GM12874 (cell line): Measurements from ENCODE around the gene MAP3K8.

ENCODE experiments used
- TF ChIP-seq, protein P1 (sequence below): IDR thresholded peaks from 2 replicates; pipeline ENCODE4 v1.5.1; 2011; ENCODE audit warnings: low read depth, mild to moderate bottlenecking, control low read depth, low read length, moderate library complexity; ENCODE audit not compliant: insufficient read depth

The MAP3K8 gene

GRCh38 chr10:30466445-30466844 lies 32.5 kb downstream of the MAP3K8 start:
- TF ChIP-seq, protein P1, sequence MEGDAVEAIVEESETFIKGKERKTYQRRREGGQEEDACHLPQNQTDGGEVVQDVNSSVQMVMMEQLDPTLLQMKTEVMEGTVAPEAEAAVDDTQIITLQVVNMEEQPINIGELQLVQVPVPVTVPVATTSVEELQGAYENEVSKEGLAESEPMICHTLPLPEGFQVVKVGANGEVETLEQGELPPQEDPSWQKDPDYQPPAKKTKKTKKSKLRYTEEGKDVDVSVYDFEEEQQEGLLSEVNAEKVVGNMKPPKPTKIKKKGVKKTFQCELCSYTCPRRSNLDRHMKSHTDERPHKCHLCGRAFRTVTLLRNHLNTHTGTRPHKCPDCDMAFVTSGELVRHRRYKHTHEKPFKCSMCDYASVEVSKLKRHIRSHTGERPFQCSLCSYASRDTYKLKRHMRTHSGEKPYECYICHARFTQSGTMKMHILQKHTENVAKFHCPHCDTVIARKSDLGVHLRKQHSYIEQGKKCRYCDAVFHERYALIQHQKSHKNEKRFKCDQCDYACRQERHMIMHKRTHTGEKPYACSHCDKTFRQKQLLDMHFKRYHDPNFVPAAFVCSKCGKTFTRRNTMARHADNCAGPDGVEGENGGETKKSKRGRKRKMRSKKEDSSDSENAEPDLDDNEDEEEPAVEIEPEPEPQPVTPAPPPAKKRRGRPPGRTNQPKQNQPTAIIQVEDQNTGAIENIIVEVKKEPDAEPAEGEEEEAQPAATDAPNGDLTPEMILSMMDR, result no peak

GRCh38 chr10:30467651-30468338 lies 33.8 kb downstream of the MAP3K8 start:
- TF ChIP-seq, protein P1, result no peak

DNA sequence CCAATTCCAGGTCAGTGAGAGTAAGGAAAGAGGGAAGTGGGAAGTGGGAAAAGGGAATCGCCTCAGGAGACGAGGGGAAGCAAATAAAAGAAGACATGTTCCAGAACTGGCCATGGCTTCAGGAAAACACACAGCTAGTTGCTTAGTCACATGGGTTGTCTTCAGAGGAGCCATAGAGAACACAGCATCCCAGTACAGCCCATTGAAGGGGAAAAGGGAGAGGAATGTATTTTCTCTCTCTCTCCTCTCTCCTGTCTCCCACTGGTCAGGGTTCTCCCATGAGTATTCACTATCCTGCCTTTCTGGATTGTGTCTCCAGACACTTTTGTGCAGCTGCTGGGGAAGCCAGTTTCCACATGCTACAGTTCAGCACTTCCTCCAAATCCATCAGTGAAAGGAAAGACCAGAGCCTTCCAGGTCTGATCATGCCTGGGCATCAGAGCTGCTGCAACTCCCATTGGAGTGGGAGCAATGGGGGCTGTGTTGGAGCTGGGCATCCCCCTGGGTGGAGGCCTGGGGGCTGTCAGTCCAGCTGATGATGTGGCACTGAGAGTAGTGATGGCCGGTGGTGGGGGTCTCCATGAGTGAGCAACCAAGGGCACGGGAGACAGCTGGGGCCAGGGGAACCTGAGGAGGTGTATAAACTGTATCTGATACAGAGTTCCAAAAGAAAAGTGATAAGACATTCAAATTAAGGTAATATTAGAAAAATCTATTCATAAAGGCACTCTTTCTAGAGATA lies 38.6 kb downstream of the MAP3K8 start:
- TF ChIP-seq, protein P1, result no peak

GRCh38 chr10:30476511-30477155 lies 42.6 kb downstream of the MAP3K8 start:
- TF ChIP-seq, protein P1, result no peak

DNA sequence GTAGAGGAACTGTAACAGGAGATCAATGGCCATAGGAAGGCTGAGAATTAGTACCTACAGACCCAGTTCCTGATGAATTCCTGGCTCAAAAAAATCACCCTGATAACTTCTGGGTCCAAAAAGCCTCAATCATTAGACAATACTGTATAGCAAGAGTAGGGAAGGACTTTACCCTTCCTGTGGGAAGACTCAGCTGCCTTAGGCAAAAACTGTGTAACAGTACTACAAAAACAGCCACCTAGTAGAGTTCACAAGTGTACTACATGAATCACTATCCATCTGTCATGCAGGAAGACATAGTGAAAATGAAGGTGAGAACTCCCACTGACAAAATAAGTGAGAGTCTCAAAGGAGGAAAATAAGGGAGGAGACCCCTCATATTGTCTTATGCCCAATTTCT lies 47.6 kb downstream of the MAP3K8 start:
- TF ChIP-seq, protein P1, result no peak

DNA sequence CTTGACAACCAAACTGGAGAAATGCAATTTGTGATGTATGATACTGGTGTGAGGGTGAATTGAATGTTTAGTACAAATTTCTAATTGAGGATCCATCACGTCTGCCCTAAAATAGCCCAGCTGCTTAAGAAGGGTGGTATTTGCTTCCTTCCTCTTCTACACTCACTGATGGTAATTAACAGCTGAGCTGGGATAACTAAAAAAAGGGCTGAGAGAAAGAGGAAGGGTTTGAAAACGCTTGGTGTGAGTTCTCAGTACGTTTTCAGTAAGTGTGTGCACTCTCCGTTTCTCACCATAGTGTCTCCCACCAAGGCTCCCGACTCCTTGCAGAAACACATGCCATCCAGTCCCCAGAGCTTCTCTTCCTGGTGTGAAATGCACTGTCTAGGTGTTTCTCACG lies 54.3 kb downstream of the MAP3K8 start:
- TF ChIP-seq, protein P1, result no peak

DNA sequence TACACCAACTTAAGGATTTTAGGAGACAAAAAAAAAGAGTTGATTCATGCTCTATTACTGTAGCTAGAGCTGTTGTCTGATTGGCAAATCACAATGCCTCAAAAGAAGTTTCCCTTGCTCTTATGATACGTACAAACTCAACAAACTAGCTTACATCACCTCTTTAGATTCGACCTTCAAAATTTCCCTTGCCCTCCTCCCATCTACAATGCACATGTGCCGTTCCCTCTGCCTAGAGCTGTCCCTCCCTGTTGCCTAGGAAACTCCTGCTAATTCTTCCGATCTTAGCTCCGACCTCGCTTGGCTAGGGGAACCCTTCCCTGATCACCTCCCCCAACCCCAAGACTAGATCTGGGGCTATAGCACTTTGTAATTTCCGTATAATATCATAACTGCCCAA lies 55.4 kb downstream of the MAP3K8 start:
- TF ChIP-seq, protein P1, result no peak
